RPMI7951 (cell line): Measurements from ENCODE around the gene VDR. TPM values are rescaled to one million over a fixed set of nuclear protein-coding genes. Genes with fewer than 3 reads are reported as not detected.

Experiments used
- DNase-seq: peaks from one replicate; pipeline ENCODE4 v3.0.0-alpha.2; 2012; ENCODE audit warnings: low read depth
- total RNA-seq: library from RNA; depleted of rRNA; stranded (reverse); fragments of >200 nt; shearing (Covaris generic); gene quantifications from 2 replicates; pipeline ENCODE4 v1.2.3, GENCODE V29; 2014

VDR gene
- total RNA-seq, 1 experiment from 2014 or later: 22.9 TPM

GRCh38 chr12:47930634-47931033, 25.8 kb upstream of the VDR start:
- no peak for DNase-seq

GRCh38 chr12:47927346-47927745, 22.6 kb upstream of the VDR start:
- no peak for DNase-seq

- no peak for DNase-seq
Measured at GRCh38 chr12:47921907-47922306, 17.1 kb upstream of the VDR start.

- no peak for DNase-seq
Measured at GRCh38 chr12:47920913-47921312, 16.1 kb upstream of the VDR start.

GRCh38 chr12:47913081-47913480, 8.3 kb upstream of the VDR start:
- no peak for DNase-seq

GRCh38 chr12:47912556-47912955, 7.8 kb upstream of the VDR start:
- DNase-seq: no peak

GRCh38 chr12:47910981-47911380, 6.2 kb upstream of the VDR start:
- DNase-seq: no peak

GRCh38 chr12:47910486-47910885, 5.7 kb upstream of the VDR start:
- peak; percentile 19 for DNase-seq

- no peak for DNase-seq
Measured at GRCh38 chr12:47909839-47910465, 5.2 kb upstream of the VDR start.

- no peak for DNase-seq
Measured at GRCh38 chr12:47908738-47909137, 3.9 kb upstream of the VDR start.

- no peak for DNase-seq
Measured at GRCh38 chr12:47907851-47908454, 3.2 kb upstream of the VDR start.

GRCh38 chr12:47903927-47904712, 674 bp downstream of the VDR start:
- DNase-seq: peak; percentile 83

GRCh38 chr12:47903151-47903611, 1.6 kb downstream of the VDR start:
- DNase-seq: peak; percentile 68

GRCh38 chr12:47902131-47902639, 2.6 kb downstream of the VDR start:
- DNase-seq: no peak

GRCh38 chr12:47901718-47902093, 3.1 kb downstream of the VDR start:
- DNase-seq: no peak

- DNase-seq: no peak
Measured at GRCh38 chr12:47901063-47901717, 3.6 kb downstream of the VDR start.

- DNase-seq: no peak
Measured at GRCh38 chr12:47900131-47901062, 4.4 kb downstream of the VDR start.

GRCh38 chr12:47899466-47899865, 5.3 kb downstream of the VDR start:
- DNase-seq: no peak

- DNase-seq: peak; percentile 87
Measured at GRCh38 chr12:47896633-47897032, 8.2 kb downstream of the VDR start.

GRCh38 chr12:47896022-47896421, 8.8 kb downstream of the VDR start:
- DNase-seq: no peak

GRCh38 chr12:47894652-47895051, 10.1 kb downstream of the VDR start:
- DNase-seq: no peak
